ENCODE measurements around the gene RIMBP2.

RIMBP2 gene

DNA sequence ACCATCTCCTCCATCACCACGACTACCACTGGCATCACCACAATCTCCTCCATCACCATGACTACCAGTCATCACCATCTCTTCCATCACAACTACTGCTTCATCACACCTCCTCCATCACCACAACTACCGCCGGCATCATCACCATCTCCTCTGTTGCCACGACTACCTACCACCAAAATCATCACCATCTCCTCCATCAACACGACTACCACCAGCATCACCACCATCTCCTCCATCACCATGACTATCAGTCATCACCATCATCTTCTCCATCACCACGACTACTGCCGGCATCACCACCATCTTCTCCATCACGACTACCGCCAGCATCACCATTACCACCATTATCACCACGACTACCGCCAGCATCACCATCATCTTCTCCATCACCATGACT is 89.5 kb downstream of the RIMBP2 start:
- TF ChIP-seq ZFX (IDR thresholded peaks at IDR 0.05; ENCODE audit: borderline replicate concordance), result no peak
- TF ChIP-seq, protein P1, sequence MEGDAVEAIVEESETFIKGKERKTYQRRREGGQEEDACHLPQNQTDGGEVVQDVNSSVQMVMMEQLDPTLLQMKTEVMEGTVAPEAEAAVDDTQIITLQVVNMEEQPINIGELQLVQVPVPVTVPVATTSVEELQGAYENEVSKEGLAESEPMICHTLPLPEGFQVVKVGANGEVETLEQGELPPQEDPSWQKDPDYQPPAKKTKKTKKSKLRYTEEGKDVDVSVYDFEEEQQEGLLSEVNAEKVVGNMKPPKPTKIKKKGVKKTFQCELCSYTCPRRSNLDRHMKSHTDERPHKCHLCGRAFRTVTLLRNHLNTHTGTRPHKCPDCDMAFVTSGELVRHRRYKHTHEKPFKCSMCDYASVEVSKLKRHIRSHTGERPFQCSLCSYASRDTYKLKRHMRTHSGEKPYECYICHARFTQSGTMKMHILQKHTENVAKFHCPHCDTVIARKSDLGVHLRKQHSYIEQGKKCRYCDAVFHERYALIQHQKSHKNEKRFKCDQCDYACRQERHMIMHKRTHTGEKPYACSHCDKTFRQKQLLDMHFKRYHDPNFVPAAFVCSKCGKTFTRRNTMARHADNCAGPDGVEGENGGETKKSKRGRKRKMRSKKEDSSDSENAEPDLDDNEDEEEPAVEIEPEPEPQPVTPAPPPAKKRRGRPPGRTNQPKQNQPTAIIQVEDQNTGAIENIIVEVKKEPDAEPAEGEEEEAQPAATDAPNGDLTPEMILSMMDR (IDR thresholded peaks at IDR 0.05), result no peak
- no peak overlapping the region for H3K27ac ChIP-seq

- no peak overlapping the region for H3K27ac ChIP-seq
- TF ChIP-seq, protein P1 (IDR thresholded peaks at IDR 0.05), result no peak
- TF ChIP-seq ZFX (IDR thresholded peaks at IDR 0.05; ENCODE audit: borderline replicate concordance), result no peak
Measured at GRCh38 chr12:130625201-130625600, 90.9 kb downstream of the RIMBP2 start.

- TF ChIP-seq, protein P1 (IDR thresholded peaks at IDR 0.05), result no peak
- no peak for TF ChIP-seq ZFX (IDR thresholded peaks at IDR 0.05; ENCODE audit: borderline replicate concordance)
- no peak overlapping the region for H3K27ac ChIP-seq
Measured at GRCh38 chr12:130622803-130623202, 93.3 kb downstream of the RIMBP2 start.

- TF ChIP-seq, protein P1 (IDR thresholded peaks at IDR 0.05), result no peak
- no peak for TF ChIP-seq ZFX (IDR thresholded peaks at IDR 0.05; ENCODE audit: borderline replicate concordance)
- no peak overlapping the region for H3K27ac ChIP-seq
Measured at GRCh38 chr12:130621696-130622298, 94.3 kb downstream of the RIMBP2 start.

DNA sequence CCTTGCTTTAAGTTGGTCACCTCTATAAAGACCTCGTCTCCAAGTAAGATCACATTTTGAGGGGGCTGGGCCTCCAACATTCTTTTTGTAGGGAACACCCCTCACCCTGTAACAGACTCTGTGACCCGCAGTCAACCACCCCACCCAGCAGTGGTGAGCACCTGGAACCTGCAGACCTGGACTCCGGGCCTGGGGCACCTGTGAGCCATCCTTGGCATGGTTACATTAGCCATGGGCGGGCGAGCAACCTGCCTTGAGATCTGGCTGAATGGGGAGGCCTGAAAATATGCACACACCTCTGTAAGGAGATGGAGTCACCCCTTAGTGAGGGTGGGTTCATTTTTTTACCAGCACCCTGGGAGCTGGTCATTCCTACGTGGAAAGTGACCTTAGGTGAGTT is 95.3 kb downstream of the RIMBP2 start:
- H3K27ac ChIP-seq, result no peak overlapping the region
- TF ChIP-seq ZFX (IDR thresholded peaks at IDR 0.05; ENCODE audit: borderline replicate concordance), result no peak
- TF ChIP-seq, protein P1 (IDR thresholded peaks at IDR 0.05), result no peak

DNA sequence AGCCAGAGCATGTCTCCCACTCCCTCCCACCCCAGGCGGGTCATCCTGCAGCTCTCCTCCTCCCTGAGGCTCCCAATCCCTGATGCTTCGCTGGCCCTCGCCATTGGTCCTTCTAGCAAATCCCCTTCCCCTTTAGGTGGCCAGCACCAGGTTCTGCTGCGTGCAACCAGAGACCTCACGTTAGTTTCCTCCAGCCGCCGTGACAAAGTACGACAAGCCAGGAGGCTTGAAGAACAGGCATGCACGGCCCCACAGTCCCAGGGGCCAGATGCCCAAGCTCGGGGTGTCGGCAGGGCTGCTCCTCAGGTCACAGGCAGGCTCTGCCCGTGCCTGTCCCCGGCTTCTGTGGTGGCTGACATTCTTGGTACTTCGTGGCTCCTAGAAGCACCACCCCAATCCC is 95.8 kb downstream of the RIMBP2 start:
- H3K27ac ChIP-seq, result no peak overlapping the region
- no peak for TF ChIP-seq ZFX (IDR thresholded peaks at IDR 0.05; ENCODE audit: borderline replicate concordance)
- TF ChIP-seq, protein P1 (IDR thresholded peaks at IDR 0.05), result no peak

DNA sequence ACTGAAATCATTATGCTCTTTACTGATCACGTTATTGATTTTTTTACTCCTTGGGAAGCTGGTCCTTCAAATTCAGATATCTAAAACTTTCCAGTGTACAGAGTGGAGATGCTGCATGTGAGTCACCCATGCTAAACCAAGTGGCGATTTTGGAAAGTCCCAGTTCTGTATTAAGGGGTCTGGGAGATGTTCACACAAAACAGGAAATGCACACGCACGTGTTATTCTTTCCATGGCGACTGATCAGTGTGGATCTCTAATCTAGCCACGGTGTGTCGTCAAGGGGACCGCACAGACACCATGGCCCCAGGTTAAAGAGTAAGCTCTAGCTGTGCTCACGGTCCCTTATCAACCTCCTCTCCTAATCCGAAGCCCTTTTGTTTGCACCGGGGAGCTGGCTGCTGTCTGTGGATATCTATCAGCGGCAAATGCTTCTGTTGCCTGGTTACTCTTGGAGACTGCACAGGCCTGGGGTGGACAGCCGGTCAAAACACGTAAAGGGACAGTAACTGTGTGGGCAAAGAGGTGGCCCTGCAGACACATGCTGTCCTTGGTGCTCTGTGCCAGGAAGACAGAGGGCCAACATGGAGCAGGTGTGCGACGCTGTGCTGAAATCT is 96.6 kb downstream of the RIMBP2 start:
- TF ChIP-seq ZFX (IDR thresholded peaks at IDR 0.05; ENCODE audit: borderline replicate concordance), result no peak
- TF ChIP-seq, protein P1 (IDR thresholded peaks at IDR 0.05), result no peak
- H3K27ac ChIP-seq, result no peak overlapping the region
